HAP-1 (cell line): ENCODE measurements around the gene MAK.
"Not testable (repeated sequence)": the region's sequence is repeated elsewhere in the genome, so short reads cannot be mapped to it uniquely, and the experiment has no call there.

Experiments used
- DNase-seq, 2 experiments: peaks; one replicate each; pipeline ENCODE4 v3.0.0-alpha.2; 2016 to 2020; ENCODE audit warnings: low spot score in 2 of 2
- H3K27me3 ChIP-seq: fragments of 250-450 bp; sonication (Bioruptor Pico); 2 replicates; pipeline ENCODE4 v1.5.1; 2020; ENCODE audit warnings: low read depth, mild to moderate bottlenecking, moderate library complexity
- H3K36me3 ChIP-seq: fragments of 250-450 bp; sonication (Bioruptor Pico); replicated peaks from 2 replicates; pipeline ENCODE4 v1.5.1; 2020; ENCODE audit warnings: mild to moderate bottlenecking
- H3K4me1 ChIP-seq: fragments of 250-450 bp; sonication (Bioruptor Pico); 2 replicates; pipeline ENCODE4 v1.5.1; 2020; ENCODE audit warnings: mild to moderate bottlenecking
- H3K4me3 ChIP-seq: fragments of 250-450 bp; sonication (Bioruptor Pico); 2 replicates; pipeline ENCODE4 v1.5.1; 2020; ENCODE audit warnings: mild to moderate bottlenecking, moderate library complexity
- H3K9me3 ChIP-seq: fragments of 250-450 bp; sonication (Bioruptor Pico); 2 replicates; pipeline ENCODE4 v1.5.1; 2020; ENCODE audit warnings: mild to moderate bottlenecking, moderate library complexity
- in situ Hi-C: fragments of 300-500 bp; cut with MboI; formaldehyde crosslinking; loops from 3 replicates; pipeline ENCODE4 v1.14.3; 2020; ENCODE audit warnings: low sequenced_read_pairs, inconsistent platforms, mixed read lengths

The MAK gene

GRCh38 chr6:10838794-10839333 lies 525 bp upstream of the MAK start:
- peaks cover 9% of the 10 kb centered on the region for H3K4me1 ChIP-seq
- H3K9me3 ChIP-seq: peaks cover 7% of the 10 kb centered on the region; the same call in 1 of the 2 replicates
- H3K27me3 ChIP-seq: peaks cover 9% of the 10 kb centered on the region
- H3K4me3 ChIP-seq: peak overlapping the region; percentile 56
- in situ Hi-C loops: no loop called here
- no peaks in the 10 kb centered on the region for H3K36me3 ChIP-seq
- no peak for DNase-seq

GRCh38 chr6:10837622-10837994 lies 731 bp downstream of the MAK start:
- Histone ChIP-seq H3K36me3 (no peaks in the 10 kb centered on the region), H3K4me1 (peaks cover 9% of the 10 kb centered on the region), H3K4me3 (peak overlapping the region; percentile 56), H3K9me3 (no peaks in the 10 kb centered on the region), H3K27me3 (peaks cover 9% of the 10 kb centered on the region)
- DNase-seq: peak in 1 of 2 experiments; percentile 11
- in situ Hi-C loops: no loop called here

- DNase-seq: peak; percentile 32 to 75
- in situ Hi-C loops: no loop called here
- Histone ChIP-seq H3K9me3 (no peaks in the 10 kb centered on the region), H3K36me3 (no peaks in the 10 kb centered on the region), H3K27me3 (peaks cover 9% of the 10 kb centered on the region), H3K4me3 (peak overlapping the region; percentile 56), H3K4me1 (peaks cover 9% of the 10 kb centered on the region)
Measured at GRCh38 chr6:10837009-10837621, 1.2 kb downstream of the MAK start.

- Histone ChIP-seq H3K36me3 (no peaks in the 10 kb centered on the region), H3K9me3 (no peaks in the 10 kb centered on the region), H3K4me1 (peaks cover 9% of the 10 kb centered on the region), H3K27me3 (no peaks in the 10 kb centered on the region), H3K4me3 (no peak overlapping the region)
- in situ Hi-C loops: no loop called here
- no peak for DNase-seq
Measured at GRCh38 chr6:10834823-10835222, 3.5 kb downstream of the MAK start.

- DNase-seq: no peak
- Histone ChIP-seq H3K36me3 (no peaks in the 10 kb centered on the region), H3K4me1 (peaks cover 4% of the 10 kb centered on the region), H3K9me3 (no peaks in the 10 kb centered on the region), H3K4me3 (no peak overlapping the region), H3K27me3 (no peaks in the 10 kb centered on the region)
- in situ Hi-C loops: no loop called here
Measured at GRCh38 chr6:10831609-10832008, 6.7 kb downstream of the MAK start.

- Histone ChIP-seq H3K36me3 (no peaks in the 10 kb centered on the region), H3K9me3 (no peaks in the 10 kb centered on the region), H3K4me3 (no peak overlapping the region), H3K27me3 (no peaks in the 10 kb centered on the region), H3K4me1 (no peaks in the 10 kb centered on the region)
- in situ Hi-C loops: no loop called here
- DNase-seq: no peak
Measured at GRCh38 chr6:10824819-10825218, 13.5 kb downstream of the MAK start.

- H3K4me1 ChIP-seq: no peaks in the 10 kb centered on the region
- no peaks in the 10 kb centered on the region for H3K27me3 ChIP-seq
- H3K4me3 ChIP-seq: no peak overlapping the region
- H3K36me3 ChIP-seq: no peaks in the 10 kb centered on the region
- in situ Hi-C loops: no loop called here
- DNase-seq: no peak
- no peaks in the 10 kb centered on the region for H3K9me3 ChIP-seq
Measured at GRCh38 chr6:10824297-10824696, 14.0 kb downstream of the MAK start.

GRCh38 chr6:10814176-10814575 lies 24.2 kb downstream of the MAK start:
- H3K9me3 ChIP-seq, H3K4me3 ChIP-seq, in situ Hi-C loops: not testable (repeated sequence)

GRCh38 chr6:10809098-10809497 lies 29.2 kb downstream of the MAK start:
- no peak for DNase-seq
- in situ Hi-C loops: no loop called here
- H3K27me3 ChIP-seq: no peaks in the 10 kb centered on the region
- no peak overlapping the region for H3K4me3 ChIP-seq
- no peaks in the 10 kb centered on the region for H3K36me3 ChIP-seq
- no peaks in the 10 kb centered on the region; the same call in 1 of the 2 replicates for H3K4me1 ChIP-seq
- no peaks in the 10 kb centered on the region for H3K9me3 ChIP-seq

More at GRCh38 chr6:10814176-10814575, 24.2 kb downstream of the MAK start:
- DNase-seq, H3K27me3 ChIP-seq, H3K4me1 ChIP-seq, H3K36me3 ChIP-seq: not testable (repeated sequence)

- in situ Hi-C loops: no loop called here
- Histone ChIP-seq H3K9me3 (no peaks in the 10 kb centered on the region), H3K4me1 (no peaks in the 10 kb centered on the region; the same call in 1 of the 2 replicates), H3K36me3 (no peaks in the 10 kb centered on the region), H3K4me3 (no peak overlapping the region), H3K27me3 (no peaks in the 10 kb centered on the region)
- no peak for DNase-seq
Measured at GRCh38 chr6:10808376-10808775, 30.0 kb downstream of the MAK start.

- H3K9me3 ChIP-seq: no peaks in the 10 kb centered on the region
- in situ Hi-C loops: no loop called here
- H3K36me3 ChIP-seq: no peaks in the 10 kb centered on the region
- no peaks in the 10 kb centered on the region for H3K27me3 ChIP-seq
- no peak overlapping the region for H3K4me3 ChIP-seq
- H3K4me1 ChIP-seq: no peaks in the 10 kb centered on the region; the same call in 1 of the 2 replicates
- peak; percentile 59 to 72 for DNase-seq
Measured at GRCh38 chr6:10801224-10801848, 37.0 kb downstream of the MAK start.

GRCh38 chr6:10800810-10801209 lies 37.5 kb downstream of the MAK start:
- Histone ChIP-seq H3K27me3 (no peaks in the 10 kb centered on the region), H3K4me3 (no peak overlapping the region), H3K4me1 (no peaks in the 10 kb centered on the region; the same call in 1 of the 2 replicates), H3K36me3 (no peaks in the 10 kb centered on the region), H3K9me3 (no peaks in the 10 kb centered on the region)
- no peak for DNase-seq
- in situ Hi-C loops: no loop called here

GRCh38 chr6:10794239-10794638 lies 44.1 kb downstream of the MAK start:
- in situ Hi-C loops: loop anchor here (25.0 kb wide), 1 partner anchor 307 kb away; no protein-coding TSS in a partner anchor
- Histone ChIP-seq H3K4me3 (no peak overlapping the region), H3K4me1 (no peaks in the 10 kb centered on the region), H3K27me3 (no peaks in the 10 kb centered on the region), H3K9me3 (no peaks in the 10 kb centered on the region), H3K36me3 (no peaks in the 10 kb centered on the region; the same call in 1 of the 2 replicates)
- no peak for DNase-seq

GRCh38 chr6:10793695-10794094 lies 44.6 kb downstream of the MAK start:
- H3K36me3 ChIP-seq: no peaks in the 10 kb centered on the region; the same call in 1 of the 2 replicates
- no peaks in the 10 kb centered on the region for H3K4me1 ChIP-seq
- in situ Hi-C loops: loop anchor here (25.0 kb wide), 1 partner anchor 306 kb away; no protein-coding TSS in a partner anchor
- no peaks in the 10 kb centered on the region for H3K27me3 ChIP-seq
- H3K4me3 ChIP-seq: no peak overlapping the region
- no peak for DNase-seq
- H3K9me3 ChIP-seq: no peaks in the 10 kb centered on the region
